ENCODE data around the gene STAG3. TPM values are rescaled to one million over a fixed set of nuclear protein-coding genes. Genes with fewer than 3 reads are reported as not detected.

STAG3 gene
- total and polyA plus RNA-seq, 9 of the 15 experiments (the other 6 are each of a cell fraction or from before 2014, with no cell fraction given), result 0.54 to 2.5 (median 1.7) TPM

GRCh38 chr7:100158229-100159098, 19.3 kb upstream of the STAG3 start, which contains the start of gene TRAPPC14 (continued):
- TF ChIP-seq REST (IDR thresholded peaks at IDR 0.05; ENCODE audit: borderline replicate concordance) (no peak), REST (CRISPR knock-in tag; IDR thresholded peaks at IDR 0.05; ENCODE audit: low read depth) (peak; percentile 76; the same call in 1 of the 2 replicates), ZNF395 (CRISPR knock-in tag; IDR thresholded peaks at IDR 0.05) (peak; percentile 80), PML (IDR thresholded peaks at IDR 0.05; ENCODE audit: low read length) (peak; percentile 70; the same call in 1 of the 2 replicates), HINFP (tag; conservative IDR thresholded peaks at IDR 0.05; ENCODE audit: low read depth) (no peak), THRAP3 (IDR thresholded peaks at IDR 0.05; ENCODE audit: borderline replicate concordance) (no peak), ZNF766 (CRISPR knock-in tag; conservative IDR thresholded peaks at IDR 0.05) (peak; percentile 76; the same call in 1 of the 2 replicates), ZNF184 (CRISPR knock-in tag; IDR thresholded peaks at IDR 0.05) (no peak), ZNF445 (CRISPR knock-in tag; IDR thresholded peaks at IDR 0.05; ENCODE audit: low read depth) (no peak), ZNF174 (CRISPR knock-in tag; IDR thresholded peaks at IDR 0.05) (no peak), POLR2A (conservative IDR thresholded peaks at IDR 0.05) (peak; percentile 90), ZNF311 (CRISPR knock-in tag; IDR thresholded peaks at IDR 0.05) (no peak)

Measured in K562 (cell line).